ENCODE data around the gene KCNG4. TPM values are rescaled to one million over a fixed set of nuclear protein-coding genes. Genes with fewer than 3 reads are reported as not detected.

The KCNG4 gene
- total RNA-seq, 1 donor from 2014 or later, result 0.17 TPM

- Mint-ChIP-seq H3K4me1 (ENCODE audit: unreplicated experiment) (peaks cover 5% of the 10 kb centered on the region), H3K27me3 (peaks cover 2% of the 10 kb centered on the region), H3K27ac (no peak overlapping the region), H3K9me3 (no peaks in the 10 kb centered on the region), H3K4me3 (no peak overlapping the region), H3K36me3 (no peaks in the 10 kb centered on the region)
- no peak for DNase-seq (ENCODE audit: extremely low spot score, unreplicated experiment)
- no peak for TF ChIP-seq CTCF (conservative IDR thresholded peaks at IDR 0.05)
Measured at GRCh38 chr16:84225126-84225525, 14.7 kb downstream of the KCNG4 start.

- no peak for DNase-seq (ENCODE audit: extremely low spot score, unreplicated experiment)
- Mint-ChIP-seq H3K27me3 (peaks cover 2% of the 10 kb centered on the region), H3K27ac (no peak overlapping the region), H3K9me3 (no peaks in the 10 kb centered on the region), H3K36me3 (no peaks in the 10 kb centered on the region), H3K4me1 (ENCODE audit: unreplicated experiment) (peaks cover 5% of the 10 kb centered on the region), H3K4me3 (no peak overlapping the region)
- no peak for TF ChIP-seq CTCF (conservative IDR thresholded peaks at IDR 0.05)
Measured at GRCh38 chr16:84224554-84224953, 15.3 kb downstream of the KCNG4 start.

- H3K9me3 Mint-ChIP-seq, result no peaks in the 10 kb centered on the region
- H3K4me3 Mint-ChIP-seq, result no peak overlapping the region
- H3K4me1 Mint-ChIP-seq (ENCODE audit: unreplicated experiment), result peaks cover 12% of the 10 kb centered on the region
- no peak for DNase-seq (ENCODE audit: extremely low spot score, unreplicated experiment)
- H3K27me3 Mint-ChIP-seq, result peaks cover 2% of the 10 kb centered on the region
- H3K36me3 Mint-ChIP-seq, result no peaks in the 10 kb centered on the region
- no peak for TF ChIP-seq CTCF (conservative IDR thresholded peaks at IDR 0.05)
- H3K27ac Mint-ChIP-seq, result no peak overlapping the region
Measured at GRCh38 chr16:84223456-84223855, 16.4 kb downstream of the KCNG4 start.

- H3K9me3 Mint-ChIP-seq, result no peaks in the 10 kb centered on the region
- no peak for TF ChIP-seq CTCF (conservative IDR thresholded peaks at IDR 0.05)
- H3K4me1 Mint-ChIP-seq (ENCODE audit: unreplicated experiment), result peaks cover 10% of the 10 kb centered on the region
- no peak overlapping the region for H3K27ac Mint-ChIP-seq
- no peaks in the 10 kb centered on the region for H3K36me3 Mint-ChIP-seq
- H3K4me3 Mint-ChIP-seq, result no peak overlapping the region
- DNase-seq (ENCODE audit: extremely low spot score, unreplicated experiment), result no peak
- H3K27me3 Mint-ChIP-seq, result peaks cover 2% of the 10 kb centered on the region
Measured at GRCh38 chr16:84220851-84221250, 19.0 kb downstream of the KCNG4 start.

GRCh38 chr16:84218956-84219355, 20.9 kb downstream of the KCNG4 start:
- no peak overlapping the region for H3K4me3 Mint-ChIP-seq
- no peaks in the 10 kb centered on the region for H3K36me3 Mint-ChIP-seq
- peaks cover 2% of the 10 kb centered on the region for H3K27me3 Mint-ChIP-seq
- no peak for TF ChIP-seq CTCF (conservative IDR thresholded peaks at IDR 0.05)
- peaks cover 10% of the 10 kb centered on the region for H3K4me1 Mint-ChIP-seq (ENCODE audit: unreplicated experiment)
- H3K9me3 Mint-ChIP-seq, result no peaks in the 10 kb centered on the region
- H3K27ac Mint-ChIP-seq, result peak overlapping the region; percentile 6
- DNase-seq (ENCODE audit: extremely low spot score, unreplicated experiment), result no peak

All from type B pancreatic cell (in vitro differentiated cells).